ELR (cell line): Measurements from ENCODE around the gene ELOVL6.
"Not testable (repeated sequence)": the region's sequence is repeated elsewhere in the genome, so short reads cannot be mapped to it uniquely, and the experiment has no call there.

Experiments
- DNase-seq: peaks from one replicate; pipeline ENCODE4 v3.0.0-alpha.2; 2015; ENCODE audit warnings: low read depth

ELOVL6 gene

GRCh38 chr4:110198435-110199416, at the start of gene ELOVL6:
TSS of gene ELOVL6 (minus strand) at chr4:110198615. CDS start at chr4:110198335, 280 bp downstream.
- DNase-seq: peak; percentile 77

DNA sequence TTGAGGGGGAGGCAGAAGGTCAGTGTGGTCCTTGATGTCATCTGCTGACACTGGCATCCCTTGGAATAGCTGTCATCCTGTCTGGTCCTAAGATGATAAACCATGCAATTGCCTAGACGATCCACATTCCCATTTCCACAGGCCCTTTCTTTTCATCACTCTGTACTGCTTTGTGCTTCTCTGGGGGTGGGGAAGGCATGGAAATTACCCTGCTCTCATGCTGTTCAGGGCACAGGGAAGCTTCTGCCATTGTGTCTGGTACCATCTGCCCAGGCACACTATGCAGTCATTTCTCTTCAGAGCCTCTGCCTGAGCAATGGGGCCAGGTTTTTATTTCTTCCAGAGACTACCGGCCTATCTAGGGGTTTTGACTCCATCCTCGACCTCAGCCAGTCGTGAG, 49.7 kb upstream of the ELOVL6 start:
- DNase-seq: no peak

- DNase-seq: no peak
Measured at GRCh38 chr4:110247591-110247990, 49.2 kb upstream of the ELOVL6 start.

DNA sequence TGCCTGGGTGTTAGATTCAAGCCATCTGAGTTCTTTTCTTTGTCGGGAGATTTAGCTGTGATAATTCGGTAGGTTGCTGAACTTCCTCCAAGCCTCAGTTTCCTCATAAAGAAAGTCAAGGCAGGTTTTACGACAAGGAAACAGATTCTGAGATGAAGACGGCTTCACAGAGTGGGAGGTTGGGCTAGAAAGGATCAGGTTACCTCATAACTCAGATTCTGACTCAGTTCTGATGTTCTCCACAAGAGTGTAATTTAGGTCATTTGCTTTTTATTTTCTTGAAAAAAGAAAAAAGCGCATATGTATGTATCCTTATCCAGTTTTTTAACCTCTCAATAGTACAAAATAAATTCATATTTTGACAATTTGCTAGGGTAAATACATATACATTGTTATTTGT, 47.2 kb upstream of the ELOVL6 start:
- DNase-seq: peak; percentile 42

DNA sequence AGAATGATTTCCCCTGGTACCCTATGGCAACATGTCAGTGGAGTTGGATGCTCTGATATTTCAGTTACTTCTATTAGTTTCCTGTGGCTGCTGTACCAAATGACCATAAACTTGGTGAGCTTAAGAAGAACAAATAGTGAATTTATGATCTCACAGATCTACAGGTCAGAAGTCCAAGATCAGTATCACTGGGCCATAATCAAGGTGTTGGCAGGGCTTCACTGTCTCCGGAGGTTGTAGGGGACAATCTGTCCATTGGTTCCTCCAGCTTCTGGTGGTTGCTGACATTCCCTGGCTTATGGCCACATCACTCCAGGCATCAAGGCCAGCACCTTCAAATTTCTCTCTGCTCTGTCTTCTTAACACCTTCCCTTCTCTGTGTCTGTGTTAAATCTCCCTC, 37.9 kb upstream of the ELOVL6 start:
- DNase-seq: no peak

DNA sequence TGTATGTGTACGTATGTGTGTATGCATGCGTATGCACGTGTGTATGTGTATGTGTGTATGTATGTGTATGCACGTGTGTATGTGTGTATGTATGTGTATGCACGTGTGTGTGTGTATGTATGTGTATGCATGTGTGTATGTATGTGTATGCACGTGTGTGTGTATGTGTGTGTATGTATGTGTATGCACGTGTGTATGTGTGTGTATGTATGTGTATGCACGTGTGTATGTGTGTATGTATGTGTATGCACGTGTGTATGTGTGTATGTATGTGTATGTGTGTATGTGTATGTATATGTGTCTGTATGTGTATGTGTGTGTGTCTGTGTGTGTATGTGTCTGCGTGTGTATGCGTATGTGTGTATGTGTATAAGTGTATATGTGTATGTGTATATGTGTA, 35.2 kb upstream of the ELOVL6 start:
- not testable (repeated sequence) for DNase-seq

DNA sequence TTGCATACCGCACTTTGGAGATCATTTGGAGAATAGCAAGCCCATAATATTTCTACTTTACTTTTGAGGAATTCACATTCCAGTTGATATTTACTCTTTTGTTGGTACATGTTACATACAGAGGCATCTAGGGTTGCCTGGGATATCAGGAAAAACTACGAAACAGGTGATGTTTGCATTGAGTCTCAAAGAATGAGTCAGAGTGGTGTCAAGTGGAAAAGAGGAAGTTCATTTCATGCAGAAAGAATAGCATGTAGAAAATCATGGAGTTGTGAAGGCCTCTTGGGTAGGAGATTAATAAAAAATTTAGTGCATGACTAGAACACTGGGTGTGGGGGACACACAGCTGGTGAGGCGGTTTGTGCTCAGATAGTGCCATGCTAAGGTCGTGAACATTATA, 33.5 kb upstream of the ELOVL6 start:
- DNase-seq: no peak

DNA sequence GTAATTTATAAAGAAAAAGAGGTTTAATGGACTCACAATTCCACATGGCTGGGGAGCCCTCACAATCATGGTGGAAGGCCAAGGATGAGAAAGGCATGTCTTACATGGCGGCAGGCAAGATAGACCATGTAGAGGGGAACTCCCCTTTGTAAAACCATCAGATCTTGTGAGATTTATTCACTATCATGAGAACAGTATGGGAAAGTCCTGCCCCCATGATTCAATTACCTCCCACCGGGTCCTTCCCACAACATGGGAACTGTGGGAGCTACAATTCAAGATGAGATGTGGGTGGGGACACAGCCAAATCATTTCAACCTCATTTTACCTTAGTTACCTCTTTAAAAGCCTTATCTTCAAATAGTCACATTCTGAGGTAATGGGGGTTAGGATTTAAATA, 30.9 kb upstream of the ELOVL6 start:
- no peak for DNase-seq

- no peak for DNase-seq
Measured at GRCh38 chr4:110224812-110225211, 26.4 kb upstream of the ELOVL6 start.

DNA sequence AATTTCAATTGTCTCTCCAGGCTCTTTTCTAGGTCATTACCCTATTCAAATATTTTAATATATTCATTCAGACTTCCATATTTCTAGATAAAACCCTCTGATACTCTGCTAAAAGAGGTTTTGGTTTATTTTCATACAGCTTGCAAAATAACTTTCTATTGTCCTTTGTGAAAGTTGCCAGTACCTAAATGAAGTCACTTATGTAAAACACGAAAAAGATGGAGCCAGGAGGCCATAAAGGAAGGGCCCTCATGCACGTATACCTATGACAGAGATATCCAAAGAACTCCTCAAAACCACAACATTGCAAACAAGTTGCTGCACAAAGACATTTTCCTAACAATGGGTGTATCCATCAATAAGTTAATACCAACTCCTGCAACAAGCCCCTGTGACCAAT, 25.7 kb upstream of the ELOVL6 start:
- no peak for DNase-seq

- DNase-seq: not testable (repeated sequence)
Measured at GRCh38 chr4:110218935-110219334, 20.5 kb upstream of the ELOVL6 start.

GRCh38 chr4:110217181-110217580, 18.8 kb upstream of the ELOVL6 start:
- DNase-seq: not testable (repeated sequence)

DNA sequence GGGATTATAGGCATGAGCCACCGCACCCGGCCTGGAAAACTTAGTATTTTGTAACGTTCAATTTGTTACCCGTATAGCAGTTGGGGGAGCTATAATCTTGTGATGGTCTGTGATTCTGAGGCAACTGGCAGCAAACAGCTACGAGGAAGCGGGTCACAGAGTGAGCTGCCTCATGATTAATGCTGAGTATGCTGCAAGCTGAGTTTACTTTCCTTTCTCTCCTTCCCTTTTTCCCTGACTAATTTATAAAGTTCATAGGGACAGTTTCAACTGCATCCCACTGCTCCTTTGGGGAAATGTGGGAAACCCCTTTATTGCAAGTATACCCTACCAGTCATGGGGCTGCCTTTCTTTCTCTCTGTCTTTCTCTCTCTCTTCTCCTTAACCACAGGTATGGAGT, 17.7 kb upstream of the ELOVL6 start:
- DNase-seq: no peak

DNA sequence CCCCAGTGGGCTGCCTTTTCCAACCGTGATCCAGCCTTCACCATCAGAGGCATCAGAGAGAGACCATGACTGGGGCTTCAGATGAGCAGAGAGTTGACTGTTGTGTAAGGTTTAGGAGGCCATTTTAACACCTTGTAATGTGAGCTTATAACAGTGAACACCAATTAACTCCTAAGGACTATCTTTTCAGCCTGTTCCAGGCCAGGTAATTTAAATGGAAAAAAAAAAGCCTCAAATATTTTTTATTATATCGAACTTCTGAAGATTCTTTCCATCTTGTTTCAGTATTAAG, 13.3 kb upstream of the ELOVL6 start:
- no peak for DNase-seq

GRCh38 chr4:110211007-110211769, 12.8 kb upstream of the ELOVL6 start:
- peak; percentile 68 for DNase-seq

- DNase-seq: no peak
Measured at GRCh38 chr4:110208419-110208818, 10.0 kb upstream of the ELOVL6 start.

- DNase-seq: no peak
Measured at GRCh38 chr4:110207233-110207632, 8.8 kb upstream of the ELOVL6 start.

GRCh38 chr4:110202024-110202423, 3.6 kb upstream of the ELOVL6 start:
- no peak for DNase-seq

GRCh38 chr4:110201502-110201901, 3.1 kb upstream of the ELOVL6 start:
- DNase-seq: no peak

- DNase-seq: no peak
Measured at GRCh38 chr4:110200689-110201088, 2.3 kb upstream of the ELOVL6 start.

DNA sequence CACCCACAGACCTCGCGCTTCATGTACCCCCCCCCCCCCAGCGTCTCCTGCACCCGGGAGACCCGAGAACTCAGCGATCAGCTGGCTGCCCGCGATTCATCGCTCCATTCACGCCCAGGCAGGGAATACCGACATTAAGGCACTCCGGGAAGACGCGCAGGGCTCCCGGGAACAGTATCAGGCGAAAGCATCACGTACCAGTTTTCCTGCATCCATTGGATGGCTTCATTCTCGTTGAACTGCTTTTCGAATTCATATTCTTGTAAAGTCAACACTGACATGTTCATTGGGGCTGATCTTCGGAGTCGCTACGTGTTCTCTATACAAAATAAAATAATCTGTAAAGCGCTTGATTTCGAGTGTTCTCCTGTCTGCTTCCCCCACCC, 373 bp downstream of the ELOVL6 start:
- peak; percentile 49 for DNase-seq

- peak; percentile 51 for DNase-seq
Measured at GRCh38 chr4:110197529-110198042, 829 bp downstream of the ELOVL6 start.
